ENCODE results near the gene KHK. TPM values are rescaled to one million over a fixed set of nuclear protein-coding genes. Genes with fewer than 3 reads are reported as not detected.

The KHK gene
- total and polyA plus RNA-seq, 2 of the 8 experiments (the other 6 are each of a cell fraction or from before 2014, with no cell fraction given), result 11.0 to 17.7 TPM

DNA sequence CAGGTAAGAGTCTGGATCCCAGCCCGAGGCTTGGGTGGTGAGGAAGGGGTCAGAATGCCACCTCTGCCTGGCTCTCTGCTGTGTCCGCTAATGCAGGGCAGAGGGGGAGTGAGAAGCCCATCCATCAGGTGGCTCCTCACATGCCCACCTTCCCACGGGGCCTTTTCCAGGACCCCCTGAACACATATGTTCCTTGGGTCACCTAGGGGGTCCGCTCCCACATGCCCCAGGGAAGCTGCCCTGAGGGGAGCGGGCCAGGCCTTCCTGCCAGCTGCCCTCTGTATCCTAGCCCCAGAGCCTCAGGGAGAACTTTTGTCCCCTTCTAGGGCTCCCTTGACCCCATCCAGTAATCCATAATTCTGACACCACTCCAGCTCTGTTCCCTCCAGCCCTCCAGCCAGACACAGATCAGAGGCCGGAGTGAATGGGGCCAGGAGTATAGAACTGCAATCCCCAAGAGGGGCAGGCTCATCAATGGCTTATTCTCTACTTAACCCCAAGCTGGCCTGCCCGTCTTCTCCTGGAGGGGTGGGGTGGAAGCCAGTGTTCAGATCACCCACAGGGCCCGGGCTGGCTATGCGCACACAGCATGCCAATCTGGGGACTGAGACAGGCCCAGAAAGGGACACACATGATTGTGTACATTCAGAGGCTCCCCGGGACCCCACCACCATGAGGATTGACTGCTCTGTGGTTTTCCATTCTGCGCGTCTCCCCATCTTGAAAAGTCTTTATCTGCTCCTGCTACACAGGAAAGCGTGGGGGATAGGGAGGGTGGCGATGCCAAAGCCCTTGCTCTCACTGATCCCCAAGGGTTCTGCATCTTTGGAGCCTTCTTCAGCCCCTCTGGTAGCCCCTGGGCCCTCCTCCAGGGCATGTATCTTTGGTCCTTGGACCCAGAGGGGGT lies 7.1 kb upstream of the KHK start:
- no peak overlapping the region for H2BK20ac ChIP-seq (ENCODE audit: low read length)
- no peaks in the 10 kb centered on the region for H4K20me1 ChIP-seq (replicated peaks in 1 of 2; ENCODE audit: control insufficient read depth in 1 of 2, insufficient read depth in 2 of 2, low read length in 2 of 2)
- no peak overlapping the region for H3K23ac ChIP-seq (ENCODE audit: insufficient read length)
- H3K56ac ChIP-seq (replicated peaks; ENCODE audit: insufficient read length, low read depth, low read length), result no peak overlapping the region
- no peak overlapping the region for H3K9ac ChIP-seq (replicated peaks in 1 of 4; ENCODE audit: extremely low read depth in 1 of 4, low read depth in 3 of 4, low read length in 3 of 4)
- H4K8ac ChIP-seq (ENCODE audit: extremely low read depth, insufficient read depth, low read length), result peak overlapping the region; percentile 64; the same call in 1 of the 2 replicates
- H3K27me3 ChIP-seq (replicated peaks in 1 of 4; ENCODE audit: control insufficient read depth in 3 of 4, extremely low read depth in 1 of 4, insufficient read depth in 3 of 4, low read length in 3 of 4), result peaks cover 0 to 3% (median 0%) of the 10 kb centered on the region in 4 experiments; a peak in 1 of 7 replicates
- POLR2A ChIA-PET (ENCODE audit: partially characterized antibody), result interaction anchor here (0.7 to 1.6 kb wide), 5 partner anchors 24 to 164 kb away, joined by 3 to 5 read pairs (median 3); partner anchors contain the start of gene AGBL5
- no peaks in the 10 kb centered on the region for H3K79me2 ChIP-seq (ENCODE audit: control insufficient read depth in 1 of 2, insufficient read depth in 2 of 2, low read length in 2 of 2)
- peaks cover 5% of the 10 kb centered on the region; the same call in 1 of the 2 replicates for H3K23me2 ChIP-seq (ENCODE audit: low read depth, low read length)
- H3K4me2 ChIP-seq (ENCODE audit: insufficient read depth in 1 of 2, low read depth in 2 of 2, low read length in 2 of 2), result 0 out of 4 replicates have a peak overlapping the region, but pooled peaks of 1 of the 2 experiments have one; percentile 19
- H2BK15ac ChIP-seq (ENCODE audit: low read length), result peak overlapping the region; percentile 88; the same call in 1 of the 2 replicates
- H3K4me1 ChIP-seq (replicated peaks in 1 of 4; ENCODE audit: control insufficient read depth in 3 of 4, insufficient read depth in 4 of 4, low read length in 3 of 4), result peaks cover 0 to 19% (median 13%) of the 10 kb centered on the region in 4 experiments; a peak in 6 of 7 replicates
- DNase-seq (ENCODE audit: low read depth in 1 of 2, low spot score in 2 of 2) (no peak), FAIRE-seq (no peak)
- no peak overlapping the region for H2AFZ ChIP-seq (ENCODE audit: low read length)
- H3K9me3 ChIP-seq (ENCODE audit: insufficient read depth in 2 of 2, low read depth in 1 of 2, low read length in 1 of 2), result no peaks in the 10 kb centered on the region
- H3K18ac ChIP-seq (ENCODE audit: extremely low read depth, low read length), result no peak overlapping the region; the same call in 1 of the 2 replicates
- H4K5ac ChIP-seq (ENCODE audit: insufficient read length, low read depth, low read length), result no peak overlapping the region
- TF ChIP-seq RXRA (IDR thresholded peaks at IDR 0.05; ENCODE audit: insufficient read depth, low read depth, low read length) (no peak), SIX5 (IDR thresholded peaks at IDR 0.05; ENCODE audit: low read depth, low read length) (no peak), KDM1A (IDR thresholded peaks at IDR 0.05; ENCODE audit: borderline replicate concordance, low read length) (no peak), SP2 (IDR thresholded peaks at IDR 0.05; ENCODE audit: low read length) (no peak)
- H3K4me3 ChIP-seq (ENCODE audit: extremely low read depth in 1 of 4, insufficient read depth in 2 of 4, low read depth in 3 of 4, low read length in 4 of 4), result no peak overlapping the region
- WGBS, 2 experiments (ENCODE audit: extremely low coverage in 1 of 2, insufficient coverage in 1 of 2, insufficient read length in 1 of 2, insufficient replicate concordance in 2 of 2, low coverage in 1 of 2, low lambda C conversion rate in 2 of 2, missing lambda C conversion rate in 1 of 2), result 92% methylated on average over 14 of the region's 14 CpGs; no CpG with 5 or more reads in 1 of the 2 experiments
- H3K27ac ChIP-seq (ENCODE audit: low read depth, low read length), result no peak overlapping the region
- H2AK5ac ChIP-seq (ENCODE audit: low read depth, low read length), result 0 out of 2 replicates have a peak overlapping the region, but pooled peaks have one; percentile 11
- no peaks in the 10 kb centered on the region for H3K79me1 ChIP-seq (ENCODE audit: low read depth, low read length)
- no peak overlapping the region for H3K14ac ChIP-seq (ENCODE audit: insufficient read length)
- H2BK12ac ChIP-seq (ENCODE audit: low read depth, low read length), result no peak overlapping the region
- H3K4ac ChIP-seq (replicated peaks; ENCODE audit: insufficient read length, low read depth, low read length), result no peak overlapping the region
- no peak overlapping the region for H2BK120ac ChIP-seq (replicated peaks; ENCODE audit: low read depth, low read length)
- CTCF ChIA-PET (ENCODE audit: partially characterized antibody), result interaction anchor here (1.4 to 16.5 kb wide), 7 partner anchors 15 to 227 kb away, joined by 3 to 160 read pairs (median 4); partner anchors contain the start of gene AGBL5
- no peaks in the 10 kb centered on the region for H3K36me3 ChIP-seq (ENCODE audit: control insufficient read depth in 2 of 4, insufficient read depth in 4 of 4, low read length in 3 of 4)
- H2BK5ac ChIP-seq (ENCODE audit: low read depth, low read length), result no peak overlapping the region
- no peak overlapping the region for H4K91ac ChIP-seq (replicated peaks; ENCODE audit: insufficient read length, low read length)
